ENCODE measurements around the gene TMEM203. TPM values are rescaled to one million over a fixed set of nuclear protein-coding genes. Genes with fewer than 3 reads are reported as not detected.

The TMEM203 gene
- total RNA-seq, 2 donors from 2014 or later = 12.0 to 35.2 TPM

- TF ChIP-seq, protein P1, sequence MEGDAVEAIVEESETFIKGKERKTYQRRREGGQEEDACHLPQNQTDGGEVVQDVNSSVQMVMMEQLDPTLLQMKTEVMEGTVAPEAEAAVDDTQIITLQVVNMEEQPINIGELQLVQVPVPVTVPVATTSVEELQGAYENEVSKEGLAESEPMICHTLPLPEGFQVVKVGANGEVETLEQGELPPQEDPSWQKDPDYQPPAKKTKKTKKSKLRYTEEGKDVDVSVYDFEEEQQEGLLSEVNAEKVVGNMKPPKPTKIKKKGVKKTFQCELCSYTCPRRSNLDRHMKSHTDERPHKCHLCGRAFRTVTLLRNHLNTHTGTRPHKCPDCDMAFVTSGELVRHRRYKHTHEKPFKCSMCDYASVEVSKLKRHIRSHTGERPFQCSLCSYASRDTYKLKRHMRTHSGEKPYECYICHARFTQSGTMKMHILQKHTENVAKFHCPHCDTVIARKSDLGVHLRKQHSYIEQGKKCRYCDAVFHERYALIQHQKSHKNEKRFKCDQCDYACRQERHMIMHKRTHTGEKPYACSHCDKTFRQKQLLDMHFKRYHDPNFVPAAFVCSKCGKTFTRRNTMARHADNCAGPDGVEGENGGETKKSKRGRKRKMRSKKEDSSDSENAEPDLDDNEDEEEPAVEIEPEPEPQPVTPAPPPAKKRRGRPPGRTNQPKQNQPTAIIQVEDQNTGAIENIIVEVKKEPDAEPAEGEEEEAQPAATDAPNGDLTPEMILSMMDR (IDR thresholded peaks at IDR 0.05) = no peak
Measured at GRCh38 chr9:137170486-137171148, 34.8 kb downstream of the TMEM203 start.

GRCh38 chr9:137169896-137170358 lies 35.5 kb downstream of the TMEM203 start, which contains the start of gene LRRC26:
Gene LRRC26, minus strand, starts transcription at chr9:137170051. Its CDS starts 108 bp downstream, at chr9:137169943.
- Histone ChIP-seq H3K27ac (no peak within 1 kb of the TSS), H3K27me3 (replicated peaks; ENCODE audit: insufficient read depth) (peaks cover 22% of the 10 kb centered on the region), H3K4me3 (peak within 1 kb of the TSS; percentile 60), H3K36me3 (no peaks in the 10 kb centered on the region), H3K9me3 (no peaks in the 10 kb centered on the region), H3K4me1 (ENCODE audit: control insufficient read depth in 1 of 2, low read depth in 2 of 2) (peaks cover 7 to 21% of the 10 kb centered on the region in 2 donors)
- DNase-seq (ENCODE audit: low spot score) (no peak), ATAC-seq (ENCODE audit: insufficient number of reproducible peaks, low FRiP score, low read depth) (no peak)
- TF ChIP-seq, protein P1 (IDR thresholded peaks at IDR 0.05) = no peak

More at GRCh38 chr9:137170486-137171148, 34.8 kb downstream of the TMEM203 start:
- no peaks in the 10 kb centered on the region for H3K36me3 ChIP-seq
- H3K4me1 ChIP-seq (ENCODE audit: control insufficient read depth in 1 of 2, low read depth in 2 of 2) = peaks cover 7 to 21% of the 10 kb centered on the region in 2 donors
- no peak for DNase-seq (ENCODE audit: low spot score)
- no peaks in the 10 kb centered on the region for H3K9me3 ChIP-seq
- H3K27me3 ChIP-seq (replicated peaks; ENCODE audit: insufficient read depth) = peaks cover 21% of the 10 kb centered on the region
- no peak for ATAC-seq (ENCODE audit: insufficient number of reproducible peaks, low FRiP score, low read depth)
- no peak overlapping the region for H3K27ac ChIP-seq
- no peak overlapping the region for H3K4me3 ChIP-seq

DNA sequence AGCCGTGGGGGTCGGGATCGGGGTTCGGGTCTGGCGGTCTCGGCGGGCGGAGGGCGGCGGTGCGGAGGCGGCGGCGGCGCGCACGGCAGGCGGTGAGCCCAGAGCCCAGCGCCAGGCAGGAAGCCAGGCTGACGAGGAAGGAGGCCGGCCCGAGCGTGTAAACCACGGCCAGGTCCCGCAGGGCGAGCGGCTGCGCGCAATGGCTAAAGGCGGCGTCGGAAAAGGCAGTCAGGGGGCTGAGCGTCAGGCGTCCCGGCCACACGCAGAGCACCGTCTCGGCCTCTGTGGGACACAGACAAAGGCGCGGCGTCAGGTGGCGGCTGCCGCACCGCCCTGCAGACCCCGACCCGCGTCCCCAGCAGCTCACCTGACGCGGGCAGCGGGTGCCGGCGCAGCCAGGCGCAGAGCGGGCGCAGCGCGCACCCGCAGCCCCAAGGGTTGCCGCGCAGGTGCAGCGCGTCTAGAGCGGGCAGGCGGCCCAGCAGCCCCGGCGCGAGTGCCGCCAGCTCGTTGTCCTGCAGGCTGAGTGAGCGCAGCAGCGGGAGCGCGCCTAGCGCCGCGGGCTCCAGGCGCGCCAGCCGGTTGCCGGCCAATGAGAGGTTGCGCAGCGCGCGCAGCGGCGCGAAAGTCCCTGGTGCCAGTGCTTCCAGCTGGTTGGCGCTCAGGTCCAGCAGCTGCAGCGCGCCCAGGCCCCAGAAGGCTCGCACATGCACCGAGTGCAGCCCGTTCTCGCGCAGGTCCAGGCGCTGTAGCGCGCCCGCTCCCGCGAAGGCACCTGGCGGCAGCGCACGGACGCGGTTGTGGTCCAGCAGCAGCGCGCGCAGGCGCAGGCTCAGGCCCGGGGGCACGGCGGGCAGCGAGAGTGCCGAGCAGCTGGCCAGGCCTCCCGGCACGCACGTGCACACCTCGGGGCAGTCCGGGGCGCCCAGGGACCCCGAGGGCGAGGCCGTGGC lies 36.3 kb downstream of the TMEM203 start:
- Histone ChIP-seq H3K9me3 (no peaks in the 10 kb centered on the region), H3K36me3 (no peaks in the 10 kb centered on the region), H3K4me3 (peak overlapping the region; percentile 60), H3K27ac (no peak overlapping the region), H3K4me1 (ENCODE audit: control insufficient read depth in 1 of 2, low read depth in 2 of 2) (peaks cover 7 to 21% of the 10 kb centered on the region in 2 donors), H3K27me3 (replicated peaks; ENCODE audit: insufficient read depth) (peaks cover 22% of the 10 kb centered on the region)
- no peak for DNase-seq (ENCODE audit: low spot score)
- TF ChIP-seq, protein P1 (IDR thresholded peaks at IDR 0.05) = no peak
- no peak for ATAC-seq (ENCODE audit: insufficient number of reproducible peaks, low FRiP score, low read depth)

DNA sequence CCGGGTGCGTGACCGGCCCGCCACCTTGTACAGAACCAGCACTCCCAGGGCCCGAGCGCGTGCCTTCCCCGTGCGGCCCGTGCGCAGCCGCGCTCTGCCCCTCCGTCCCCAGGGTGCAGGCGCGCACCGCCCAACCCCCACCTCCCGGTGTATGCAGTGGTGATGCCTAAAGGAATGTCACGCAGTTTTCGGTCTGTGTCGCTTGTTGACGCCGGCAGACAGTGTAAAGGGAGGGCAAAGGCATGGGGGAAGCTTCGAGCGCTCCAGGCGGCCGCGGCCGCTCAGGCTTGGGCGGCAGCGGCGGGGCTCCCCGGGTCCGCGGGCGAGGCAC lies 36.9 kb downstream of the TMEM203 start:
- TF ChIP-seq, protein P1 (IDR thresholded peaks at IDR 0.05) = no peak
- DNase-seq (ENCODE audit: low spot score) (no peak), ATAC-seq (ENCODE audit: insufficient number of reproducible peaks, low FRiP score, low read depth) (no peak)
- Histone ChIP-seq H3K27ac (no peak overlapping the region), H3K36me3 (no peaks in the 10 kb centered on the region), H3K4me1 (ENCODE audit: control insufficient read depth in 1 of 2, low read depth in 2 of 2) (peaks cover 7 to 22% of the 10 kb centered on the region in 2 donors), H3K4me3 (peak overlapping the region; percentile 60), H3K9me3 (no peaks in the 10 kb centered on the region), H3K27me3 (replicated peaks; ENCODE audit: insufficient read depth) (peaks cover 22% of the 10 kb centered on the region)
